ENCODE measurements around the gene SNTN. TPM values are rescaled to one million over a fixed set of nuclear protein-coding genes. Genes with fewer than 3 reads are reported as not detected.

Gene SNTN
- total and polyA plus RNA-seq, 2 donors (not counting 3 experiments of a cell fraction or from before 2014, with no cell fraction given), result not detected

DNA sequence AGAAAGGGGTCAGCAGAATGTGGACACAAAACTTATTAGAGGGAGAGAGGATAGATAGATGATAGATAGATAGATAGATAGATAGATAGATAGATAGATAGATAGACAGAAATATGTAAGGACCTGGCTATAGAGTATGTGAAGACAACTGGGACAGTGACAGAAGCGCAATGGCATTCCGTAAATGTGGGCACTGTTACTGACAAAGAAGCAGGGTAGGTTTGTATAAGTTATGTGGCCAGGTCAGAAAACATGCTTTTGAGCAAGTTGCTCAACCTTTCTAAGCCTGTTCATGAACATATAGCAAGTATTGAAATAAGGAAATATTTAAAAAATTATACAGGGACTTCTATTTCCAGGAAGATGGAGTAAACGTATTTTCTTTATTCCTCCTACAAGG lies 17.3 kb upstream of the SNTN start:
- TF ChIP-seq MYC (IDR thresholded peaks at IDR 0.05; ENCODE audit: low read depth, low read length), result no peak
- TF ChIP-seq, protein P1, sequence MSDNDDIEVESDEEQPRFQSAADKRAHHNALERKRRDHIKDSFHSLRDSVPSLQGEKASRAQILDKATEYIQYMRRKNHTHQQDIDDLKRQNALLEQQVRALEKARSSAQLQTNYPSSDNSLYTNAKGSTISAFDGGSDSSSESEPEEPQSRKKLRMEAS (IDR thresholded peaks at IDR 0.05; ENCODE audit: insufficient read depth, insufficient read length), result no peak
- TF ChIP-seq POLR2AphosphoS5 (IDR thresholded peaks at IDR 0.05; ENCODE audit: insufficient read depth, low read depth, low read length), result no peak
- TF ChIP-seq GATA2 (IDR thresholded peaks at IDR 0.05; ENCODE audit: insufficient read depth, insufficient read length, low read depth, low read length), result no peak
- TF ChIP-seq POLR2A (IDR thresholded peaks at IDR 0.05; ENCODE audit: low read depth, low read length), result no peak
- TF ChIP-seq JUN (IDR thresholded peaks at IDR 0.05; ENCODE audit: borderline replicate concordance, insufficient read depth, insufficient read length, low read depth), result no peak
- TF ChIP-seq, protein P2, sequence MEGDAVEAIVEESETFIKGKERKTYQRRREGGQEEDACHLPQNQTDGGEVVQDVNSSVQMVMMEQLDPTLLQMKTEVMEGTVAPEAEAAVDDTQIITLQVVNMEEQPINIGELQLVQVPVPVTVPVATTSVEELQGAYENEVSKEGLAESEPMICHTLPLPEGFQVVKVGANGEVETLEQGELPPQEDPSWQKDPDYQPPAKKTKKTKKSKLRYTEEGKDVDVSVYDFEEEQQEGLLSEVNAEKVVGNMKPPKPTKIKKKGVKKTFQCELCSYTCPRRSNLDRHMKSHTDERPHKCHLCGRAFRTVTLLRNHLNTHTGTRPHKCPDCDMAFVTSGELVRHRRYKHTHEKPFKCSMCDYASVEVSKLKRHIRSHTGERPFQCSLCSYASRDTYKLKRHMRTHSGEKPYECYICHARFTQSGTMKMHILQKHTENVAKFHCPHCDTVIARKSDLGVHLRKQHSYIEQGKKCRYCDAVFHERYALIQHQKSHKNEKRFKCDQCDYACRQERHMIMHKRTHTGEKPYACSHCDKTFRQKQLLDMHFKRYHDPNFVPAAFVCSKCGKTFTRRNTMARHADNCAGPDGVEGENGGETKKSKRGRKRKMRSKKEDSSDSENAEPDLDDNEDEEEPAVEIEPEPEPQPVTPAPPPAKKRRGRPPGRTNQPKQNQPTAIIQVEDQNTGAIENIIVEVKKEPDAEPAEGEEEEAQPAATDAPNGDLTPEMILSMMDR (IDR thresholded peaks at IDR 0.05; ENCODE audit: extremely low read depth in 1 of 2, insufficient read depth in 1 of 2, low read depth in 1 of 2, low read length in 2 of 2), result no peak
- no peak for TF ChIP-seq FOS (IDR thresholded peaks at IDR 0.05; ENCODE audit: borderline replicate concordance, insufficient read depth, low read length)
- no peak for TF ChIP-seq EZH2 (IDR thresholded peaks at IDR 0.05; ENCODE audit: borderline replicate concordance, low read depth, low read length, severe bottlenecking)
- no peaks in the 10 kb centered on the region for H3K27me3 ChIP-seq (ENCODE audit: control insufficient read depth in 2 of 2, insufficient read depth in 2 of 2, low read length in 2 of 2)
- H3K4me2 ChIP-seq (ENCODE audit: insufficient read depth, low read length), result no peak overlapping the region
- H3K79me2 ChIP-seq (ENCODE audit: control insufficient read depth, insufficient read depth, low read length), result no peaks in the 10 kb centered on the region
- no peaks in the 10 kb centered on the region for H3K9me1 ChIP-seq (replicated peaks; ENCODE audit: control insufficient read depth, extremely low read depth, insufficient read depth, low read length)
- ChIA-PET CTCF (no interaction called here), POLR2A (no interaction called here)
- DNase-seq (ENCODE audit: low read depth, low spot score), result no peak
- no peak overlapping the region for H3K9ac ChIP-seq (replicated peaks; ENCODE audit: extremely low read depth, insufficient read depth, low read length)
- H3K4me3 ChIP-seq (replicated peaks in 1 of 3; ENCODE audit: insufficient read depth in 1 of 3, low read depth in 1 of 3, low read length in 3 of 3), result no peak overlapping the region
- H3K4me1 ChIP-seq (ENCODE audit: control insufficient read depth, extremely low read depth, insufficient read depth, low read length), result no peaks in the 10 kb centered on the region
- no peaks in the 10 kb centered on the region for H3K9me3 ChIP-seq (replicated peaks; ENCODE audit: control insufficient read depth, insufficient read depth, low read length)
- no peaks in the 10 kb centered on the region for H4K20me1 ChIP-seq (replicated peaks; ENCODE audit: control insufficient read depth, extremely low read depth, insufficient read depth, low read length)
- H3K27ac ChIP-seq (ENCODE audit: insufficient read depth, low read depth, low read length), result no peak overlapping the region
- dilution Hi-C loops (cut with MboI; ENCODE audit: extremely low pct_ligation_motif_present, low sequenced_read_pairs), result no loop called here
- no peak overlapping the region for H2AFZ ChIP-seq (ENCODE audit: low read depth, low read length)
- no peaks in the 10 kb centered on the region for H3K36me3 ChIP-seq (ENCODE audit: control insufficient read depth in 2 of 2, extremely low read depth in 1 of 2, insufficient read depth in 2 of 2, low read length in 2 of 2)
- intact Hi-C loops (cut with micrococcal nuclease), result no loop called here
- no peak for FAIRE-seq
- BruUV-seq (replicated peaks), result no TSS peak
